ENCODE data around the gene EPS8L2. TPM values are rescaled to one million over a fixed set of nuclear protein-coding genes. Genes with fewer than 3 reads are reported as not detected.

The EPS8L2 gene
- total RNA-seq, 1 experiment from 2014 or later, result 92.8 TPM

DNA sequence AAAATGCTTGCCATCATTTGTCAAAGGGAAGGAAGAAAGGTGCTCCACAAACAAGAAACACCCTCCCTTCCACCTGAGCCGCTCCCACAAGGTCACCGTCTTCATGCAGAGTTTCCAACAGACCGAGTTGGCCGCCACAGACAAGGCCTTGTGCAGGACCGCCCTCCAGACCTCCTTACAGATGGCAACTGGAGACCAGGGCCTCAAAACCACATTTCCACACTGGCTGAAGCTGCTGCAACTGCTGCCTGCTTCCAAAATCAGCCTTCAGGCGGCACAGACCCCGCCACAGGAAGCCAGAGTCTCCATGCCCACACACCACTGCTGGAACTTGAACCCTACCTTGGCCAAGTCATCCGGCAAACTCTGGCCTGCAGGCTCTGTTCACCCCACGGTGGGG is 17.4 kb upstream of the EPS8L2 start:
- no peak for DNase-seq
- TF ChIP-seq CTCF (conservative IDR thresholded peaks at IDR 0.05), result no peak
- no peaks in the 10 kb centered on the region for H3K27me3 ChIP-seq (ENCODE audit: insufficient read depth, low read length)
- Mint-ChIP-seq H3K36me3 (ENCODE audit: insufficient read depth in 1 of 3, low read depth in 3 of 3) (peaks cover 46 to 69% (median 56%) of the 10 kb centered on the region in 3 experiments), H3K27ac (no peak overlapping the region), H3K9me3 (no peaks in the 10 kb centered on the region; a peak in 1 of 5 replicates), H3K27me3 (ENCODE audit: low read depth) (no peaks in the 10 kb centered on the region; the same call in 1 of the 2 replicates), H3K4me3 (no peak overlapping the region), H3K4me1 (peaks cover 29 to 34% of the 10 kb centered on the region in 2 experiments)
- H3K18ac ChIP-seq (ENCODE audit: insufficient read length, low read depth, low read length), result no peak overlapping the region
- H4K20me1 ChIP-seq (ENCODE audit: control insufficient read depth, insufficient read depth, insufficient read length), result no peaks in the 10 kb centered on the region
- peaks cover 11% of the 10 kb centered on the region; the same call in 1 of the 2 replicates for H3K79me2 ChIP-seq (ENCODE audit: insufficient read depth, low read length)
- H3K4me2 ChIP-seq (ENCODE audit: insufficient read depth, insufficient read length, low read length), result no peak overlapping the region
- no peak overlapping the region for H2BK15ac ChIP-seq (ENCODE audit: low read depth, low read length)
- no peak overlapping the region for H4K5ac ChIP-seq (ENCODE audit: insufficient read length, low read depth, low read length)
- no peak overlapping the region for H3T11ph ChIP-seq (ENCODE audit: low read length)
- no peak overlapping the region for H3K27ac ChIP-seq (ENCODE audit: insufficient read length, low read depth, low read length)
- H3K9me3 ChIP-seq (ENCODE audit: control insufficient read depth, low read depth, low read length), result no peaks in the 10 kb centered on the region
- no peak overlapping the region for H3K4ac ChIP-seq (ENCODE audit: low read depth, low read length)
- no peak overlapping the region for H2BK120ac ChIP-seq (ENCODE audit: low read depth, low read length, poor library complexity, severe bottlenecking)
- no peaks in the 10 kb centered on the region for H3K23me2 ChIP-seq (ENCODE audit: insufficient read length, low read depth, low read length, poor library complexity, severe bottlenecking)
- no peak overlapping the region for H3K23ac ChIP-seq (ENCODE audit: insufficient read length, low read depth, low read length)
- H3K79me1 ChIP-seq (ENCODE audit: insufficient read depth, low read depth, low read length, poor library complexity, severe bottlenecking), result peaks cover 3% of the 10 kb centered on the region
- no CpG with 5 or more reads among the region's 9 CpGs for WGBS (ENCODE audit: extremely low coverage, insufficient read length, low lambda C conversion rate)
- H2AK5ac ChIP-seq (ENCODE audit: insufficient read length, low read length), result no peak overlapping the region
- H4K91ac ChIP-seq (ENCODE audit: insufficient read length, low read depth, low read length), result no peak overlapping the region
- no peak overlapping the region for H2BK12ac ChIP-seq (ENCODE audit: insufficient read length, low read depth, low read length)
- no peak overlapping the region for H2AFZ ChIP-seq (ENCODE audit: low read length)
- no peak overlapping the region for H3K56ac ChIP-seq (ENCODE audit: insufficient read length, low read depth, low read length)
- H3K14ac ChIP-seq (ENCODE audit: insufficient read depth, low read length), result no peak overlapping the region
- peaks cover 6% of the 10 kb centered on the region; the same call in 1 of the 2 replicates for H3K4me1 ChIP-seq (ENCODE audit: insufficient read depth, low read length)
- H3K9ac ChIP-seq (ENCODE audit: extremely low read depth, insufficient read length, low read length), result no peak overlapping the region
- H4K8ac ChIP-seq (replicated peaks; ENCODE audit: insufficient read length, low read depth, low read length), result no peak overlapping the region
- no peak overlapping the region for H2BK20ac ChIP-seq (ENCODE audit: low read depth, low read length, poor library complexity, severe bottlenecking)
- H2BK5ac ChIP-seq (ENCODE audit: insufficient read length, low read length), result no peak overlapping the region
